Fibroblast of skin of left biceps (primary cell): ENCODE measurements around the gene SH2D3C.
"Not testable (repeated sequence)": the region's sequence is repeated elsewhere in the genome, so short reads cannot be mapped to it uniquely, and the experiment has no call there.

ENCODE experiments used
- DNase-seq, 2 experiments: peaks; one replicate each; pipeline ENCODE4 v3.0.0-alpha.2; 2013; ENCODE audit warnings: low read depth in 2 of 2

The SH2D3C gene

DNA sequence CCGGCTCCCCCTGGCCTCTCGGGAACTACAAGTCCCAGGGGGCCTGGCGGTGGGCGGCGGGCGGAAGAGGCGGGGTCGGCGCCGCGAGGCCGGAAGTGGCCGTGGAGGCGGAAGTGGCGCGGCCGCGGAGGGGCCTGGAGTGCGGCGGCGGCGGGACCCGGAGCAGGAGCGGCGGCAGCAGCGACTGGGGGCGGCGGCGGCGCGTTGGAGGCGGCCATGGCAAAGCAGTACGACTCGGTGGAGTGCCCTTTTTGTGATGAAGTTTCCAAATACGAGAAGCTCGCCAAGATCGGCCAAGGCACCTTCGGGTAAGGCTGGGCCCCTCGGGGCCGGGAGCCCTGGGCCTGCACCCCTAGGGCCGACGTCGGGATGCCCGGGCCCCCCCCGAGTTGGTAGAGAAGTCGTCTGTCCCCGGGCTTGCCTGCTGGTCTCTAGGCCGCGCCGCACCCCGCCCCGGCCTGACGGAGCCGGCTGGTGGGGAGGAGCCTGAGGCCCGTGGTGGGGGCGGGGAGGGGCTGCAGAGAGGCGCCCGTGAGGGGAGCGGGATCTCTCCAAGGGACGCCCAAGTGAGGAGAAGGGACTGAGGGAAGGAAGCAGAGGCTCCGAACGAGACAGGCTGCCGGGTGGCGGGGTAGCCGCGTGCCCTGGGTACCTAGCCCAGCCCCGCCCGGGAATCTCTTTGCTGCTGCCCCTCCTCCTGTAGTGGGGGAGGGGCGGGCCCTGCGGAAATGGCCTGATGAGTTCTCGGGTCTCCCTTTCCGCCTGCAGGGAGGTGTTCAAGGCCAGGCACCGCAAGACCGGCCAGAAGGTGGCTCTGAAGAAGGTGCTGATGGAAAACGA lies 7.7 kb upstream of the SH2D3C start, which contains the start of gene CDK9:
Gene CDK9 (plus strand): TSS at position 102 of the 840 bp plus-strand sequence. CDS start 115 bp downstream, at position 217.
- DNase-seq = peak in 1 of 2 experiments; percentile 68

DNA sequence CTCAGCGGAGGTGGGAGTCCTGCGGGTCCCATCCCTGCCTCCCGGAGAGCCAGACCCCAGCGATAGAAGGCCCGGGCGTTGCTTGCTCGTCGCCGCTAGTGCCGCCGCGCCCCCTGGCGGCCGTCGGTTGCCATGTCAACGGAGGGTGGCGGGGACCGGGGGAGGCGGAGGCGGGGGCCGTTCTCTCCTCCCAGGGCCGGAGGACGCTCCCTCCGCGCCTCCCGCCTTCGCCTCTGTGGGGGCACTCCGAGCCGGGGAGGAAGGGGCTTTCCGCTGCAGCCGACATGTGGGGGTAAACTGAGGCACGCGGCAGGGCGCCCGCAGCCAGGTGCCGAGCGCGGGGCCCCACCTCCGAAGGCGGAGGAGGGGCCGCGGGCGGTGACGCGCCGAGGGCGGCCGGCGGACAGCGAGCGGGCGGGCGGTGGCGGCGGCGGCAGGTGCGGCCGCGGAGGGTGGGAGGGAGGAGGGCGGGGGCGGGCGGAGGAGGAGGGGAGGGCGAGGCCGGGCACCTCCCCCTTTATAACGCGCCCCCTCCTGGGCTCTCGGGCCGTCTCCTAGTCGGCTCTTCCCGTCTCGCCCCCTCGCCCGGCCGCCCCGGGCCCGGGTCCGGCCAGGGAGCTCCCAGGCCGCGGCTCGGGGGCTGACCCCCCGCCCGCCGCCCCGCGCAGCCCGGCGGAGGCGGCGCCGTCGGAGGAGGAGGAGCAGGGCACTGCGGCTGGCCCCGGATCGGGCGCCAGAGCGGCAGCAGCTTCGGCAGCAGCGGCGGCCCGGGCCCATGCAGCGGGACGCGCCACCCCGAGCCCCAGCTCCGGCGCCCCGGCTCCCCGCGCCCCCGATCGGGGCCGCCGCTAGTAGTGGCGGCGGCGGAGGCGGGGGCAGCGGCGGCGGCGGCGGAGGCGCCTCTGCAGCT lies 6.8 kb upstream of the SH2D3C start:
- peak in 1 of 2 experiments; percentile 37 for DNase-seq

DNA sequence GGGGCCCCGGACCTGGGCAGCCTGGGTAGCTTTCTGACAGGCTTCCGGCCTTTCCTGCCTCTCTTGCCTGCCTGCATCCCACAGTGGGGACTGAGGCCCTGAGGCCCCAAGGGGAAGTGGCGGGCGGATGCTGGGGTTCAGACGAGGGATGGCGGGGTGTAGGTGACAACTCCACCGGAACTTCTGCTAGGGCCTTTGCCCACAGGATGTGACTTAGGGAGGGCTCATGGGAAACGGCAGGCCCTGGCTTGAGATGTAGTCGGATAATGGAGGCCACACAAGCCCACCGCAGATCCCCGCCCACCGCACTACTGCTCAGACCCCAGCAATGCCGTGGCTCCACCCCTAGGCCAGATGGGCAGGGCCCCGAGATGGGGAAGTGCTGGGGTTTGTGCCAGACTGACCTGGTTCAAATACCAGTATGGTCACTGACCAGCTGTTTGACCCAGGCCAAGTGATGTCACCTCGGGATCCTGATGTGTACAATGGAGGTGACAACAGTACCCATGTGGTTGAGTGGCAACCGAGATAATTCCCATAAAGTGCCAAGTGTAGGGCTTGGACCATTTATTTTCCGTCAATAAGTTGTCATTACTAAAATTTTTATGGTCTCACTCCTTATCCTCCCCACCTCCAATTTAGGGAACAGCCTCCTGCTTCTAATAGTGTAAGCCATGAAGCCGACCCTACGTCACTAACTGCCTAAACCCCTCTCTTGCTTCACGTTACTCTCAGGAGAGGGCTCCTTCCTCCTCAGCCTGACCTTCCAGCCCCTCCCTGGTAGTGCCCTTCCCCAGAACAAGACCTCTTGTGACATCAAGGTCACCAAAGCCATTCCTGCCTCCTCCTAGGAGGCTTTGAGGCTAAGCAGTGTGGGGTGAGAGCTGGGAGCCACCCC lies 4.9 kb upstream of the SH2D3C start:
- no peak for DNase-seq

DNA sequence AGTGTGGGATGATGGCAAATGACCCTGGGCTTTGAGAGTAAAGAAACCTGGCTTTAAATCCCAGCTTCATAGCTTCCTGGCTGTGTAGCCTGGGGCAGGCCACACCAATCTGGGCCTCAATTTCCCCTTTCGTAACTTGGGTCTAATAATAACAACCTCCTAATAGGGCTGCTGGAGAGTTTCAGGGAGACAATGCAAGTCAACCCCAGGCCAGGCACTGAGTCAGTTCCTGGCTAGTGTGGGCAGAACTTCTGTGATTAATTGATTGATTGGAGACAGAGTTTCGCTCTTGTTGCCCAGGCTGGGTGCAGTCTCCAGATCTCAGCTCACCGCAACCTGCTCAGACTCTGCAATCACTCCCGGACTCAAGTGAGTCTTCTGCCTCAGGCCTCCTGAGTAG lies 3.3 kb upstream of the SH2D3C start:
- DNase-seq = no peak

DNA sequence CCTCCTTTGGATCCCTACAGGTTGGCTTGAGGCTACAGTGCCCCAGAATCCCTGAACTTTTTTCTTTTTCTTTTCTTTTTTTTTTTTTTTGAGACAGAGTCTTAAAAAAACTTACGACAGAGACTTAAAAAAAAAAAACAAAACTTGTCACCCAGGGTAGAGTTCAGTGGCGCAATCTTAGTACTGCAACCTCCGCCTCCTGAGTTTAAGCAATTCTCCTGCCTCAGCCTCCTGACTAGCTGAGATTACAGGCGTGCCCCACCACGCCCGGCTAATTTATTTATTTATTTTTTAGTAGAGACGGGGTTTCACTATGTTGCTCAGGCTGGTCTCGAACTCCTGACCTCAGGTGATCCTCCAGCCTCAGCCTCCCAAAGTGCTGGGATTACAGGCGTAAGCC lies 2.4 kb upstream of the SH2D3C start:
- DNase-seq = not testable (repeated sequence)

DNA sequence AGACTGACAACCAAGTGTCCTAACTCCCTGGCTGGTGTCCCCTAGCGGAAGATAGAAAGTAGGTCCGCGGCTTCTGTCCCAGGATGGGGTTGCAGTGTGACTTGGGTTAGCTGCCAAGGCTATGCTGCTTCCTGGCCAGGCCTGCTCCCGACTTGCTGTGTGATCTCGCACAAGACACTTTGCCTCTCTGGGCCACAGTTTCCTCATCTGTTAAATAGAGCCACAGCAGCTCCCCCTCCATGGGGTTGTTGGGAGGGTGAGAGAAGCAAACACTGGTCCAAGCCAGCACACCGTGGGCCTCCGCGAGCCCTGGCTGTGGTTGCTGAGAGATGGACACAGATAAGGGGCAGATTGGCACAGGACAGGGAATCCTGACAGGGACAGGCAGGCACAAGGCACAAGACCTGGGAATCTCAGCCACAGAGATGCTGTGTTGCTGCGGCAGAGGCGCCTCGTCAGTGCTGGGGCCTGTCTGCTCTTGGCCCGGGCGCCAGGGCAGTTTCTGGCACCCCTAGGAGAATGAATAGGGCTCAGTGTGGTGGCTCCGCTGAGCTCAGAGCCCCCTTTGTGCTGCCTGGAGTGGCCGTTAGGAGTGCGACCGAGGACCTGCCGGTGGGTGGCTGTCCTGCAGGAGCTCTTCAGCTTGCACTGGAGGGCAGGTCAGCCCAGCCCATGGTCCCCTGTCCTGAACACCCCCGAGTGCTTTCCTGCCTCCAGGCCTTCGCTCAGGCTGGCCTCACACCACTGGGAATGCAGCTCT lies 1.8 kb upstream of the SH2D3C start:
- no peak for DNase-seq

DNA sequence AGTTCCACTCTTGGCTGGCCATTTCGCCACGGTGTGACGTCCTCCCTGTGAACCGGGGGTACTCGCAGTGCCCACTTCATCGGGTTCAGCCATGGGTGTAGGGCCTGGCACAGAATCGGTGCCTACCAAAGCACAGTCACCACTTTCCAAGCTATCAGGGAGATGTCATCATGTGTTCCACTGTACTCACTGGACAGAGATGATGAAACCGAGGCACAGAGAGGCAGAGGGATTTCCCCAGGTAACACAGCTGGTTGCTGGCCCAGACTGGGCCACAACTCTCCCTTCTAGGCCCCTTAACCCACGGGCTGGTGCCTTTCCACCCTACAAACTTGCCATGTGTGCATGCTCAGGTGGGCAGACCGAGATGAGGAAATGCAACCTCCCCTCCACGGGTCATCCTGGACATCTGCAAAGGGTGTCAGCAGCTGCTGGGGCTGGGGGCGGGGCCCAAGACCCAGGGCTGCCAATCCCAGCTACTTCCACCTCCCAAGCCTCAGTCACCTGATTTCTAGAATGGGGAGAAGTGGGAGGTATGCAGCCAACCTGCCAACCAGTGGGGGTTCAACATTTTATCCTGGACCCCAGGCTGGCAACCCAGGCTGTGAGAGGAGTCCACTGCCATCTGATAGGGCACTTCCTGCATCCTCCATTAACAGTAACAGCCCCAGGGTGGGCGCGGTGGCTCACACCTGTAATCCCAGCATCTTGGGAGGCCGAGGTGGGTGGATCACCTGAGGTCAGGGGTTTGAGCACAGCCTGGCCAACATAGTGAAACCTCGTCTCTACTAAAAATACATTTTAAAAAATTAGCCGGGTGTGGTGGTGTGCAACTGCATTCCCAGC lies 893 bp upstream of the SH2D3C start:
- DNase-seq = no peak

DNA sequence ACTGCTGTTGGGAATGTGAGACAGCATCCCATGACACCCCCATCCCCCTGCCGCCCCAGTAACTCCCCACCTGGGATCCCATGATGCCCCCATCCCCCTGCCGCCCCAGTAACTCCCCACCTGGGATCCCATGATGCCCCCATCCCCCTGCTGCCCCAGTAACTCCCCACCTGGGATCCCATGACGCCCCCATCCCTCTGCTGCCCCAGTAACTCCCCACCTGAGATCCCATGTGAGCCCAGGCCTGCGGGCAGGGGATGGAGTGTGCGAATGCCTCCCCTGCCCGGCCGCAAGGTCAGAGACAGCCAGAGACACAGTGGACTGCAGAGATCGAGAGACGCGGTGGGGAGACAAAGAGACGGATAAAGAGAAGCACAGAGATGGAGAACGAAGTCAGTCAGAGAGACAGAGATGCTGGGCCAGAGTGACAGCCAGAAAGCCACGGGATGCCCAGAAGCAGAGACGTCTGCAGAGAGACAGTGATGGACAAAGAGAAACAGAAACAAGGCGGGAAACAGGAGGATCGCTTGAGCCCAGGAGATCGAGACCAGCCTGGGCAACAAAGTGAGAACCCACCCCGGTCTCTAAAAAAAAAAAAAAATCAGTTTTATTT lies 992 bp downstream of the SH2D3C start:
- no peak for DNase-seq

DNA sequence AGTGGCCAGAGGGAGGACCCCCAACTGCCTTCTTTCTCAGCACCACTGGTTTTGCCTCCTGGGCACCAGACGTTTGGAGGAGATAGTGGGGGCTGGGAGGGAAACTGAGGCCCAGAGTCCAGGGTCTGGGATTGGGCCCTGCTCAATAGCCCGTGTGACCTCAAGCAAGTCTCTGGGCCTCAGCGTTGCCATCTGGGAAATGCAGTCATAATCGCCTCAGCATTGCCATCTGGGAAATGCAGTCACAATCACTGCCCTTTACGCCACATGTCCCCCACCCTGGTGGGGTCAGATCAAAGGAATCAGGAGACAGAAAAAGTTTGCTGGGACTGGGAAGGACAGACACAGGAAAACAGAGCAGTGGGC lies 1.6 kb downstream of the SH2D3C start:
- no peak for DNase-seq

DNA sequence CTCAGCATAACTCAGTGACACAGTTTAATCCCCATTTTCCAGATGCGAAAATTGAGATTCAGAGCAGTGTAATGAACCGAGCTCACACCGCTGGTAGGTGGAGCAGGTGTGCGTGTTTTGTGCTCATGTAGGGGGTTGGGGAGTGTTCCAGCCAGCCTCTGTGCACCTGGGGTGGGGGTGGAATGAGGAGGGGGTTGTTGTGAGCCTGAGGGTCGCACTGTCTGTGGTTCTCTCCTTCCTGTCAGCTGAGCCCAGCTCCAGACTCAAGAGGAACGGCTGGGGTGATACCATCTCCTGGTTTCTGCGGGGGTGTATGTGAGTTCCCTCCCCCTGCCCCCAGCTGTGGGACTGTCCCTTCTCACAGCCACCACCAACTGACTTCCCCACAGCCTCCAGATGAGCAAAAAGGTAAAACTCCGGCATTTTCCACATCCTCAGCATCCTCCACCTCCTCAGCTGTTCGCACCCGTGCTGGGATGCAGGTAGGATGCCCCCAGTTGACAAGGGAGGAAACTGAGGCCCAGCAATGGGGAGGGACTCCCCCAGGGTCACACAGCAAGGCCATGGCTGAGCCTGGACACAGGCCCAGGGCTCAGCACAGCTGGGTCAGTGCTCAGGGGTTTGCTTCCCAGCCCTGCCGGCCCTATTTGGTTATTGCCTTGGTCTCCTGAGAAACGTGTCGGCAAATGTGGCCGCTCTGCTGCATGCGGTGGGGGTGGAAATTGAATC lies 2.1 kb downstream of the SH2D3C start:
- no peak for DNase-seq

DNA sequence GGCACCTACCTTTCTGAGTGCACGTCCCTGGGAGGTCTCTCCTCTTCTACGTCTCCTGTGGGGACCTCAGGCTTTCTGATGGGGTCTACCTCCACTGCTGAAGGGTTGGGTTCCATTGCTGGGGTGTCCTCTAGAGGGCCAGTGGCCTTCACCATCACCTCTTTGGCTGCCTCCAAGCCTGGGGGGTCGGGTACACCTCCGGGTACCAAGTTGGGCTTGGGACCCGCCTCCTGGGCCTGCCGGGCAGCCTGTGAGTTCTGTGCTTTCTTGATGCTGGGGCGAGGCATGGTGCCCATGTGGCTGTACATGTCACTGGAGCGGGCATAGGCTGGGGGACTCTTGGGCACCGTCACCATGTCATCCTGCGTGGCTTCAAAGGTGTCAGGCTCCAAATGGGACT lies 4.5 kb downstream of the SH2D3C start:
- DNase-seq = no peak

DNA sequence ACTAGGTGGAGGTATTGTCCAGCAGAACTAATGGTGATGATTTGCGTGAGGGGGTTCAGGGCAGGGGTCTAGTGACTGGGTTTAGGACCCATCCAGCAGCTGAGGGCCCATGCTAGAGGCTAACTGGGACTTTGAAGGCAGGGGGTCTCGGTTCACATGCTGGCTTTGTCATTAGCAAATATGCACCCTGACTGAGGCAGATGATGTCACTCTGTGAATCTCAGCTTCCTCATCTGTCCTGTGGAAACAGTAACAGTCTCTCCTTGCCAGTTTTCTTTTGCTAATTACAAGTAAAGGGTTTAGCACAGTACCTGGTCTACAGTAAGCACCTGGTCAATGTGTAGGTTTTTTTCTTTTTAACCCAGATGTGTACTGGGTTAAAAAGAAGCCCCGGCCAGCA lies 5.2 kb downstream of the SH2D3C start:
- no peak for DNase-seq

DNA sequence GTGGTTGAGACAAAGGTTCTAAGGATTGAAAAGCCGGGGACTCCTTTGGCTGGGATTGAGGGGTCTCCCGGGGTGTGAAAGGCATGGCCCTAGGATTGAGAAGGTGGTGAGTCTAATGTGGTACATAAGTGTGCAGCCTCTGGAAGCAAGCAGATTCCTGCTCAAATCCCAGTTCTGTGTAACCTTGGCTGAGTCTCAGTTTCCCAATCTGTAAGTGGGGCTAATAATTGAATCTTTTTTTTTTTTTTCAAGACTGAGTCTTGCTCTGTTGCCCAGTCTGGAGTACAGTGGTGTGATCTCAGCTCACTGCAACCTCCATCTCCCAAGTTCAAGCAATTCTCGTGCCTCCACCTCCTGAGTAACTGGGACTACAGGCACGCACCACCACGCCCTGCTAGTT lies 5.9 kb downstream of the SH2D3C start:
- no peak for DNase-seq

DNA sequence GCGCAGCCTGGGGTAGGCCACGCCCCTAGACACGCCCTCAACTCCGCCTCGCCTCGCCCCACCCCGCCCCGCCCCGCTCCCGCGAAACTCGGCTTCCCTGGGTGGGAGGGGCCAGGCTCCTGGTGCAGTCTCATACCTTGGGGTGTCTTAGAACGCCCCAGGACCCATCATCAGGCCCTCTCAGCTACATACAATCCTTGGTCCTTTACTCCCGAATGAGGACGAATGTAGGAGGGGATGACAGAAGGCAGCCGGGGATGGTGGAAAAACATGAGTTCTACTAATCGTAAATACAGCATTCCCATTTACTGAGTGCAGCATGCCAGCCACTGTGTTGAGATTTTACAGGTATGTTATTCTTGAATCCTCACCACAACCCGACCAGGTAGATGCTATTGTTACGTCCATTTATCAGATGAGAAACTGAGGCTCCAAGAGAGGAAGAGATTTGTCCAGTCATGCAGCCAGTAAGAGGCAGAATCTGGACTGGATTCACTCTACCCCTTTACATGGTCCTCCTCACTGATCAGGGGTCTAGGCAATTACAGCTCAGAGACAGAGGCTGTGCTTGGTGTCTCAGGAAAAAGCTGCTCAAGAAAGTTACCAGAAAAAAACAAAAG lies 6.8 kb downstream of the SH2D3C start:
- DNase-seq = no peak

DNA sequence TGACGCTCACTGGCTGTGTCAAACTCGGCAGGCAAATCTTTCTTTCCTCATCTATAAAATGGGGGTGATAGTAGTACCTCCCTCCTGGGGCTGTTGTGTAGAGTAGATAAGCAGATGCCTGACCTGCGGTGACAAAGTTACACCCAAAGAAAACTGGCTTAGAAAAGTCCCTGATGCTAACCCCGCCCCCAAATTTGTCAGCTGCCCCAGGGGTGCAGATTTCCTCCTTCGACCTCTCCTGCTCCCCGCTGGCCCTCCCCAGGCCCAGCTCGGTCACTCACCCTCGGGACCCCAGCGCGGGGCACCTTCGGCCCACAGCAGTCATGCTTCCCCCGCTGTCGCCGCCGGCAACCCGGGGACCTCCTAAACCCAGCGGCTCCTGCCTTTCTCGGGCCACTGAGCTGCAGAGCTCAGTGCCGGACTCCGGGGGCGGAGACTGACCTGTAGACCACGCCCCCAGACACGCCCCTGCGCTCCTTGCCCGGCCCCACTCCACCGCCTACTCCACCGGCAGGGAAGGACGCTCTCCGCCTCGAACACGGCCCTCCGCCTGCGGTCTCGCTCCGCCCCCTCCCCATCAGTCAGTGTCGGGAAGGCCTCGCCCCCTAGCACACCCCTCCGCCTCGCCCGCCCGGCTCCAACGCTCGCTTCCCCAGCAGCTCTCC lies 7.4 kb downstream of the SH2D3C start:
- peak; percentile 90 for DNase-seq

DNA sequence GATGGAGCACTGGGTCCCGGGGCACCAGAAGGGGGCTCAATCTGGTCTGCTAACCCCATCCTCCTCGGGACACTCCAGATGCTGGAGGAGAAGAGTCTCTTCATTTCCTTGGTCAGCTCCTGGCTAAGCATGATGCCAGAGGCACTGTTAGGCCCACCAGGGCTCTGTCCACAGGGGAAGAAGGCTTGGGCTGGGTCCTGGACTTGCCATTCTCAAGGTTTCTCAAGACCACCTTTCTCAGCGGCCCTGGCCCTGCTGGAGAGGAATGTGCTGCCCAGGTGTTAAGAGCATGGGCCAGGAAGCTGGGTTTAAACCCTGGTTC lies 7.9 kb downstream of the SH2D3C start:
- DNase-seq = no peak

DNA sequence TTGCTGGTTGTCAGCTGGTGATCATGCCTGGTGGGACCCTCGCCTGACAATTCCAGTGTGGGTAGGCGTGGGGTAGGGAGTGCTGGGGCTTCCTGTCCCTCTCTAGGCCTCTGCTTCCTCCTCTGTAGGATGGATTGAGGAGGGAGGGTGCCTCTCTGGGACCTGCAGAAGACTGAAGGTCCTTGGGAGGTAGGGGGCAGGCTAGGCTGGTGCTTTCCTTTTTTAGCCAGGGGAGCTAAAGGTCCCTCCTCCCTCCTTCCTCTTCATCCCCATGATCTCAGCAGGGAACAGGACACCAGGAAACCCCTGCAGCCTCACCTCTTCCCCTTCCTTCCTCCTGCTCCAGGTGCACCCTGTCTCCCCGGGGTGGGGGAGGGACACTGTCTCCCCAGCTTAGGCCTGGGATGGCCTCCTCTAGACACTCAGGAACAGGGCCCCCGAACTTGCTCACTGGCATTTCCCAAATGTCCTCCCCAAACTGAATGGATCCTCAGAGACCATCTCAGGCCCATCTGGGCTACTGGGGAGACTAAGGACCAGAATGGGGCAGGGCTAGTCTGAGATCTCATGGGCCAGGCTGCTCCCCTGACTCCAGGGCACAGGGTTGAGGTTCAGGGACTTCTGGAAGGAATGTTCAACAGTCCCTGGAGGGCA lies 8.4 kb downstream of the SH2D3C start:
- no peak for DNase-seq

DNA sequence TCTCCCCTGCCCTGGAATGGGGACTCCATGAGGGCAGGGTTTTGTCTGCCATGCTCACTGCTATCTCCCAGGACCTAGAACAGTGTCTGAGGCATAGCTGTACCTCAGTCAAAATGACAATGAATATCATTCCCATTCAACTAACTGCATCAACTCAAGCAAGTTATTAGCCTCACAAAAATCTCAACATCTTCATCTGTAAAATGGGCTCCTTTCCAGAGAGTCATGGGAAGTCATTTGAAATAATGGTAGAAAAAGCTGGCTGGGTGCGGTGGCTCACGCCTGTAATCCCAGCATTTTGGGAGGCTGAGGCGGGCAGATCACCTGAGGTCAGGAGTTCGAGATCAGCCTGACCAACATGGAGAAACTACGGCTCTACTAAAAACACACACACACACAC lies 9.4 kb downstream of the SH2D3C start:
- no peak for DNase-seq
